HK-2 (cell line): ENCODE measurements around the gene MRPS17.
"Not testable (repeated sequence)": the region's sequence is repeated elsewhere in the genome, so short reads cannot be mapped to it uniquely, and the experiment has no call there.

ENCODE experiments used
- DNase-seq: peaks from one replicate; pipeline ENCODE4 v3.0.0-alpha.2; 2018; ENCODE audit not compliant: unreplicated experiment

MRPS17 gene

GRCh38 chr7:55951637-55952351 is at the start of gene MRPS17:
Gene MRPS17, plus strand, starts transcription at chr7:55951877. Its CDS starts 1,319 bp downstream, at chr7:55953196.
- peak; percentile 91 for DNase-seq

GRCh38 chr7:55903985-55904759 is 47.5 kb upstream of the MRPS17 start:
- DNase-seq, result no peak

GRCh38 chr7:55912748-55913158 is 38.9 kb upstream of the MRPS17 start:
- no peak for DNase-seq

- DNase-seq, result no peak
Measured at GRCh38 chr7:55917771-55918170, 33.9 kb upstream of the MRPS17 start.

GRCh38 chr7:55928006-55928767 is 23.5 kb upstream of the MRPS17 start:
- DNase-seq, result no peak

GRCh38 chr7:55931421-55932151 is 20.1 kb upstream of the MRPS17 start:
- DNase-seq, result no peak

- no peak for DNase-seq
Measured at GRCh38 chr7:55939514-55940123, 12.1 kb upstream of the MRPS17 start.

GRCh38 chr7:55946545-55946944 is 5.1 kb upstream of the MRPS17 start:
- no peak for DNase-seq

- DNase-seq, result not testable (repeated sequence)
Measured at GRCh38 chr7:55952352-55952671, 635 bp downstream of the MRPS17 start.

- no peak for DNase-seq
Measured at GRCh38 chr7:55953707-55954475, 2.2 kb downstream of the MRPS17 start.

- DNase-seq, result no peak
Measured at GRCh38 chr7:55957190-55957589, 5.5 kb downstream of the MRPS17 start.

GRCh38 chr7:55962014-55962413 is 10.3 kb downstream of the MRPS17 start:
- DNase-seq, result no peak

- DNase-seq, result no peak
Measured at GRCh38 chr7:55963584-55964168, 12.0 kb downstream of the MRPS17 start.

- peak; percentile 88 for DNase-seq
Measured at GRCh38 chr7:55964261-55965099, 12.8 kb downstream of the MRPS17 start, which contains the start of gene NIPSNAP2. Gene NIPSNAP2, plus strand, starts transcription at chr7:55964585. Its CDS starts 25 bp downstream, at chr7:55964610.

GRCh38 chr7:55965100-55965470 is 13.4 kb downstream of the MRPS17 start:
- no peak for DNase-seq

- no peak for DNase-seq
Measured at GRCh38 chr7:55965805-55966421, 14.2 kb downstream of the MRPS17 start.

GRCh38 chr7:55966851-55967250 is 15.2 kb downstream of the MRPS17 start:
- no peak for DNase-seq

- no peak for DNase-seq
Measured at GRCh38 chr7:55969391-55969790, 17.7 kb downstream of the MRPS17 start.

- no peak for DNase-seq
Measured at GRCh38 chr7:55970561-55970960, 18.9 kb downstream of the MRPS17 start.
